K562 (cell line): ENCODE data around the gene SLMAP. TPM values are rescaled to one million over a fixed set of nuclear protein-coding genes. Genes with fewer than 3 reads are reported as not detected.

ENCODE experiments used
- CBFA2T3 ChIP-seq: fragments of 450-650 bp; IDR thresholded peaks from 2 replicates; pipeline ENCODE4 v1.6.1; 2017
- CXXC5 ChIP-seq: fragments of 250-450 bp; sonication (Bioruptor Pico); IDR thresholded peaks from 2 replicates; pipeline ENCODE4 v1.8.0; 2022; ENCODE audit warnings: inconsistent platforms, mild to moderate bottlenecking, moderate library complexity
- ELF1 ChIP-seq: fragments of 200-800 bp; sonication (Bioruptor generic); IDR thresholded peaks from 2 replicates; pipeline ENCODE4 v1.6.1; 2016; ENCODE audit warnings: missing genetic modification characterization, missing compliant biosample characterization
- JUND ChIP-seq, 2 experiments: IDR thresholded peaks; 2 replicates in 1 of 2; 3 replicates in 1 of 2; pipeline ENCODE4 v1.6.1; 2011; ENCODE audit warnings: borderline replicate concordance in 2 of 2, low read depth in 2 of 2, low read length in 2 of 2, improper control_type of control experiment in 1 of 2, missing biosample characterization in 1 of 2, missing genetic modification characterization in 1 of 2, missing genetic modification reagents in 1 of 2
- KLF6 ChIP-seq: fragments of 250-450 bp; sonication (Bioruptor Pico); IDR thresholded peaks from 2 replicates; pipeline ENCODE4 v1.4.0; 2020; ENCODE audit warnings: mild to moderate bottlenecking, moderate library complexity, borderline replicate concordance
- NFIC ChIP-seq: fragments of 450-650 bp; IDR thresholded peaks from 2 replicates; pipeline ENCODE4 v1.6.1; 2017; ENCODE audit warnings: mild to moderate bottlenecking, inconsistent platforms
- NR2C1 ChIP-seq, 2 experiments: fragments of 450-650 bp; IDR thresholded peaks; 2 replicates each; pipeline ENCODE4 v1.6.1; 2017; ENCODE audit warnings: mild to moderate bottlenecking in 2 of 2, antibody characterized with exemption in 1 of 2, inconsistent platforms in 1 of 2, missing compliant biosample characterization in 1 of 2, missing genetic modification characterization in 1 of 2
- NRF1 ChIP-seq, 2 experiments: fragments of 450-650 bp; IDR thresholded peaks in 1 of 2; conservative IDR thresholded peaks in 1 of 2; 2 replicates each; pipeline ENCODE4 v1.6.1; 2014; ENCODE audit warnings: mild to moderate bottlenecking in 2 of 2
- PHF8 ChIP-seq: fragments of 200-600 bp; sonication (generic); IDR thresholded peaks from 2 replicates; pipeline ENCODE4 v1.6.1; 2012; ENCODE audit warnings: mixed run types, mild to moderate bottlenecking, inconsistent platforms, low read length, moderate library complexity, borderline replicate concordance
- RAD51 ChIP-seq: fragments of 450-650 bp; IDR thresholded peaks from 2 replicates; pipeline ENCODE4 v1.7.1; 2016; ENCODE audit warnings: low read depth, mild to moderate bottlenecking, borderline replicate concordance
- RBFOX2 ChIP-seq: fragments of 200-400 bp; formaldehyde crosslinking; IDR thresholded peaks from 2 replicates; pipeline ENCODE4 v1.6.1; 2017; ENCODE audit warnings: low read depth, mild to moderate bottlenecking, low read length, moderate library complexity
- SUPT5H ChIP-seq: fragments of 450-650 bp; IDR thresholded peaks from 2 replicates; pipeline ENCODE4 v1.6.1; 2016
- TCFL5 ChIP-seq: fragments of 250-450 bp; sonication (Bioruptor Pico); conservative IDR thresholded peaks from 2 replicates; pipeline ENCODE4 v1.6.1; 2021; ENCODE audit warnings: mild to moderate bottlenecking, moderate library complexity, matching md5 sums
- ZKSCAN8 ChIP-seq: fragments of 200-800 bp; sonication (Bioruptor generic); IDR thresholded peaks from 2 replicates; pipeline ENCODE4 v1.6.1; 2016; ENCODE audit warnings: missing genetic modification characterization, missing compliant biosample characterization
- ZNF121 ChIP-seq: sonication (generic); formaldehyde crosslinking; conservative IDR thresholded peaks from 2 replicates; pipeline ENCODE4 v1.8.0; 2022; ENCODE audit warnings: missing genetic modification reagents
- polyA plus RNA-seq, 8 experiments: library from polyadenylated mRNA; depleted of rRNA in 4 of 8; stranded (reverse) in 5 of 8; unstranded in 3 of 8; fragments of >200 nt; fragmentation: Nextera tagmentation in 2 of 8; fragmentation: Illumina TruSeq in 1 of 8; extraction: Ambion mirVana in 2 of 8; extraction: Trizol in 1 of 8; gene quantifications; 2 replicates each; pipeline versions ENCODE4 v1.2.1 to v1.2.3, GENCODE V29; 2011 to 2014; ENCODE audit warnings: inconsistent platforms in 1 of 8, missing spikeins in 1 of 8
- total RNA-seq, 7 experiments: library from RNA; depleted of rRNA in 6 of 7; stranded (reverse); fragments of >200 nt in 6 of 7; fragmentation: Illumina TruSeq in 2 of 7; extraction: Trizol in 2 of 7; gene quantifications; 2 replicates each; pipeline versions ENCODE4 v1.2.1 to v1.2.3, GENCODE V29; 2011 to 2021; ENCODE audit warnings: low replicate concordance in 1 of 7
- TF ChIP-seq, protein P1 (sequence below): fragments of 450-650 bp; IDR thresholded peaks from 2 replicates; pipeline ENCODE4 v1.6.1; 2016; ENCODE audit warnings: mild to moderate bottlenecking, moderate library complexity

The SLMAP gene
- total and polyA plus RNA-seq, 9 of the 15 experiments (the other 6 are each of a cell fraction or from before 2014, with no cell fraction given), result 12.1 to 50.7 (median 28.3) TPM

- TF ChIP-seq, protein P1, sequence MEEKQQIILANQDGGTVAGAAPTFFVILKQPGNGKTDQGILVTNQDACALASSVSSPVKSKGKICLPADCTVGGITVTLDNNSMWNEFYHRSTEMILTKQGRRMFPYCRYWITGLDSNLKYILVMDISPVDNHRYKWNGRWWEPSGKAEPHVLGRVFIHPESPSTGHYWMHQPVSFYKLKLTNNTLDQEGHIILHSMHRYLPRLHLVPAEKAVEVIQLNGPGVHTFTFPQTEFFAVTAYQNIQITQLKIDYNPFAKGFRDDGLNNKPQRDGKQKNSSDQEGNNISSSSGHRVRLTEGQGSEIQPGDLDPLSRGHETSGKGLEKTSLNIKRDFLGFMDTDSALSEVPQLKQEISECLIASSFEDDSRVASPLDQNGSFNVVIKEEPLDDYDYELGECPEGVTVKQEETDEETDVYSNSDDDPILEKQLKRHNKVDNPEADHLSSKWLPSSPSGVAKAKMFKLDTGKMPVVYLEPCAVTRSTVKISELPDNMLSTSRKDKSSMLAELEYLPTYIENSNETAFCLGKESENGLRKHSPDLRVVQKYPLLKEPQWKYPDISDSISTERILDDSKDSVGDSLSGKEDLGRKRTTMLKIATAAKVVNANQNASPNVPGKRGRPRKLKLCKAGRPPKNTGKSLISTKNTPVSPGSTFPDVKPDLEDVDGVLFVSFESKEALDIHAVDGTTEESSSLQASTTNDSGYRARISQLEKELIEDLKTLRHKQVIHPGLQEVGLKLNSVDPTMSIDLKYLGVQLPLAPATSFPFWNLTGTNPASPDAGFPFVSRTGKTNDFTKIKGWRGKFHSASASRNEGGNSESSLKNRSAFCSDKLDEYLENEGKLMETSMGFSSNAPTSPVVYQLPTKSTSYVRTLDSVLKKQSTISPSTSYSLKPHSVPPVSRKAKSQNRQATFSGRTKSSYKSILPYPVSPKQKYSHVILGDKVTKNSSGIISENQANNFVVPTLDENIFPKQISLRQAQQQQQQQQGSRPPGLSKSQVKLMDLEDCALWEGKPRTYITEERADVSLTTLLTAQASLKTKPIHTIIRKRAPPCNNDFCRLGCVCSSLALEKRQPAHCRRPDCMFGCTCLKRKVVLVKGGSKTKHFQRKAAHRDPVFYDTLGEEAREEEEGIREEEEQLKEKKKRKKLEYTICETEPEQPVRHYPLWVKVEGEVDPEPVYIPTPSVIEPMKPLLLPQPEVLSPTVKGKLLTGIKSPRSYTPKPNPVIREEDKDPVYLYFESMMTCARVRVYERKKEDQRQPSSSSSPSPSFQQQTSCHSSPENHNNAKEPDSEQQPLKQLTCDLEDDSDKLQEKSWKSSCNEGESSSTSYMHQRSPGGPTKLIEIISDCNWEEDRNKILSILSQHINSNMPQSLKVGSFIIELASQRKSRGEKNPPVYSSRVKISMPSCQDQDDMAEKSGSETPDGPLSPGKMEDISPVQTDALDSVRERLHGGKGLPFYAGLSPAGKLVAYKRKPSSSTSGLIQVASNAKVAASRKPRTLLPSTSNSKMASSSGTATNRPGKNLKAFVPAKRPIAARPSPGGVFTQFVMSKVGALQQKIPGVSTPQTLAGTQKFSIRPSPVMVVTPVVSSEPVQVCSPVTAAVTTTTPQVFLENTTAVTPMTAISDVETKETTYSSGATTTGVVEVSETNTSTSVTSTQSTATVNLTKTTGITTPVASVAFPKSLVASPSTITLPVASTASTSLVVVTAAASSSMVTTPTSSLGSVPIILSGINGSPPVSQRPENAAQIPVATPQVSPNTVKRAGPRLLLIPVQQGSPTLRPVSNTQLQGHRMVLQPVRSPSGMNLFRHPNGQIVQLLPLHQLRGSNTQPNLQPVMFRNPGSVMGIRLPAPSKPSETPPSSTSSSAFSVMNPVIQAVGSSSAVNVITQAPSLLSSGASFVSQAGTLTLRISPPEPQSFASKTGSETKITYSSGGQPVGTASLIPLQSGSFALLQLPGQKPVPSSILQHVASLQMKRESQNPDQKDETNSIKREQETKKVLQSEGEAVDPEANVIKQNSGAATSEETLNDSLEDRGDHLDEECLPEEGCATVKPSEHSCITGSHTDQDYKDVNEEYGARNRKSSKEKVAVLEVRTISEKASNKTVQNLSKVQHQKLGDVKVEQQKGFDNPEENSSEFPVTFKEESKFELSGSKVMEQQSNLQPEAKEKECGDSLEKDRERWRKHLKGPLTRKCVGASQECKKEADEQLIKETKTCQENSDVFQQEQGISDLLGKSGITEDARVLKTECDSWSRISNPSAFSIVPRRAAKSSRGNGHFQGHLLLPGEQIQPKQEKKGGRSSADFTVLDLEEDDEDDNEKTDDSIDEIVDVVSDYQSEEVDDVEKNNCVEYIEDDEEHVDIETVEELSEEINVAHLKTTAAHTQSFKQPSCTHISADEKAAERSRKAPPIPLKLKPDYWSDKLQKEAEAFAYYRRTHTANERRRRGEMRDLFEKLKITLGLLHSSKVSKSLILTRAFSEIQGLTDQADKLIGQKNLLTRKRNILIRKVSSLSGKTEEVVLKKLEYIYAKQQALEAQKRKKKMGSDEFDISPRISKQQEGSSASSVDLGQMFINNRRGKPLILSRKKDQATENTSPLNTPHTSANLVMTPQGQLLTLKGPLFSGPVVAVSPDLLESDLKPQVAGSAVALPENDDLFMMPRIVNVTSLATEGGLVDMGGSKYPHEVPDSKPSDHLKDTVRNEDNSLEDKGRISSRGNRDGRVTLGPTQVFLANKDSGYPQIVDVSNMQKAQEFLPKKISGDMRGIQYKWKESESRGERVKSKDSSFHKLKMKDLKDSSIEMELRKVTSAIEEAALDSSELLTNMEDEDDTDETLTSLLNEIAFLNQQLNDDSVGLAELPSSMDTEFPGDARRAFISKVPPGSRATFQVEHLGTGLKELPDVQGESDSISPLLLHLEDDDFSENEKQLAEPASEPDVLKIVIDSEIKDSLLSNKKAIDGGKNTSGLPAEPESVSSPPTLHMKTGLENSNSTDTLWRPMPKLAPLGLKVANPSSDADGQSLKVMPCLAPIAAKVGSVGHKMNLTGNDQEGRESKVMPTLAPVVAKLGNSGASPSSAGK, result peak; percentile 17
- TF ChIP-seq TCFL5 (CRISPR knock-in tag) (no peak), JUND (IDR thresholded peaks at IDR 0.05; ENCODE audit: borderline replicate concordance, low read depth, low read length) (peak; percentile 94), JUND (tag; IDR thresholded peaks at IDR 0.05; ENCODE audit: borderline replicate concordance, low read depth, low read length) (peak; percentile 96), RBFOX2 (peak; percentile 38; the same call in 1 of the 2 replicates), CXXC5 (CRISPR knock-in tag) (peak; percentile 18; the same call in 1 of the 2 replicates), ZKSCAN8 (peak; percentile 9; the same call in 1 of the 2 replicates), ZNF121 (CRISPR knock-in tag) (no peak), PHF8 (peak; percentile 18; the same call in 1 of the 2 replicates), NR2C1 (IDR thresholded peaks at IDR 0.05) (no peak), NR2C1 (tag; IDR thresholded peaks at IDR 0.05) (peak; percentile 53), CBFA2T3 (peak; percentile 45; the same call in 1 of the 2 replicates), RAD51 (no peak), NRF1 (conservative IDR thresholded peaks at IDR 0.05 in 1 of 2, IDR thresholded peaks at IDR 0.05 in 1 of 2) (0 out of 4 replicates have a peak, but pooled peaks of 1 of the 2 experiments have one; percentile 32), NFIC (peak; percentile 70), KLF6 (CRISPR knock-in tag) (no peak), ELF1 (no peak), SUPT5H (peak; percentile 26; the same call in 1 of the 2 replicates)
Measured at GRCh38 chr3:57951066-57951882, 195.2 kb downstream of the SLMAP start (continued).
